H1 (cell line): ENCODE measurements around the gene RELA. TPM values are rescaled to one million over a fixed set of nuclear protein-coding genes. Genes with fewer than 3 reads are reported as not detected.

Experiments
- CTCF ChIA-PET: fragments of 300-600 bp; sonication (Branson Sonifier 250); formaldehyde crosslinking; loops from one replicate; lab custom pipeline; 2021; ENCODE audit not compliant: partially characterized antibody; lab: Charles Lee
- POLR2A ChIA-PET: fragments of 300-600 bp; sonication (Branson Sonifier 250); formaldehyde crosslinking; loops from one replicate; lab custom pipeline; 2021; ENCODE audit warnings: inconsistent platforms; ENCODE audit not compliant: partially characterized antibody; lab: Charles Lee
- DNase-seq, 2 experiments: peaks; one replicate each; pipeline versions ENCODE4 v3.0.0 to v3.0.0-alpha.2; 2010 to 2022; ENCODE audit warnings: low spot score in 2 of 2, low read depth in 1 of 2, mixed read lengths in 1 of 2
- FAIRE-seq: peaks from 2 replicates; lab custom pipeline; 2011; peaks lifted over from hg19 to GRCh38; lab: Jason Lieb, UNC
- H2AFZ ChIP-seq: 2 replicates; pipeline ENCODE4 v1.8.1; 2012; ENCODE audit warnings: low read length, inconsistent platforms
- H2AK5ac ChIP-seq: 2 replicates; pipeline ENCODE4 v1.6.1; 2013; ENCODE audit warnings: low read depth, low read length
- H2BK120ac ChIP-seq: replicated peaks from 2 replicates; pipeline ENCODE3; 2013; ENCODE audit warnings: low read depth, low read length, inconsistent platforms
- H2BK12ac ChIP-seq: 2 replicates; pipeline ENCODE4 v1.6.1; 2013; ENCODE audit warnings: low read depth, low read length
- H2BK15ac ChIP-seq: 2 replicates; pipeline ENCODE4 v1.6.1; 2013; ENCODE audit warnings: low read length
- H2BK20ac ChIP-seq: 2 replicates; pipeline ENCODE4 v1.6.1; 2013; ENCODE audit warnings: low read length
- H2BK5ac ChIP-seq: 2 replicates; pipeline ENCODE4 v1.6.1; 2013; ENCODE audit warnings: low read depth, low read length
- H3K14ac ChIP-seq: 2 replicates; pipeline ENCODE4 v1.6.1; 2013; ENCODE audit warnings: inconsistent platforms; ENCODE audit not compliant: insufficient read length
- H3K18ac ChIP-seq: 2 replicates; pipeline ENCODE4 v1.6.1; 2013; ENCODE audit warnings: low read length; ENCODE audit errors: extremely low read depth
- H3K23ac ChIP-seq: 2 replicates; pipeline ENCODE4 v1.6.1; 2013; ENCODE audit warnings: inconsistent platforms; ENCODE audit not compliant: insufficient read length
- H3K23me2 ChIP-seq: 2 replicates; pipeline ENCODE4 v1.6.1; 2013; ENCODE audit warnings: low read depth, low read length
- H3K27ac ChIP-seq: 2 replicates; pipeline ENCODE4 v1.6.1; 2011; ENCODE audit warnings: low read depth, low read length, inconsistent platforms
- H3K27me3 ChIP-seq, 4 experiments: replicated peaks in 1 of 4; 1 replicate in 1 of 4; 2 replicates in 3 of 4; pipeline versions ENCODE4 v1.6.1 to v1.8.1; 2011 to 2013; ENCODE audit warnings: low read length in 3 of 4, mild to moderate bottlenecking in 3 of 4, inconsistent platforms in 2 of 4, mixed read lengths in 2 of 4, moderate library complexity in 1 of 4; ENCODE audit not compliant: control insufficient read depth in 3 of 4, insufficient read depth in 3 of 4; ENCODE audit errors: extremely low read depth in 1 of 4
- H3K36me3 ChIP-seq, 4 experiments: 2 replicates each; pipeline versions ENCODE4 v1.6.1 to v1.8.1; 2011 to 2013; ENCODE audit warnings: mild to moderate bottlenecking in 4 of 4, low read length in 3 of 4, moderate library complexity in 2 of 4, control low read depth in 1 of 4, inconsistent platforms in 1 of 4; ENCODE audit not compliant: insufficient read depth in 4 of 4, control insufficient read depth in 2 of 4
- H3K4ac ChIP-seq: replicated peaks from 2 replicates; pipeline ENCODE3; 2013; ENCODE audit warnings: low read length, low read depth, mixed read lengths, inconsistent platforms; ENCODE audit not compliant: insufficient read length
- H3K4me1 ChIP-seq, 4 experiments: replicated peaks in 1 of 4; 1 replicate in 1 of 4; 2 replicates in 3 of 4; pipeline versions ENCODE4 v1.6.1 to v1.8.1; 2011 to 2013; ENCODE audit warnings: low read length in 3 of 4, inconsistent platforms in 2 of 4, mixed read lengths in 1 of 4; ENCODE audit not compliant: insufficient read depth in 4 of 4, control insufficient read depth in 3 of 4
- H3K4me2 ChIP-seq, 2 experiments: 2 replicates each; pipeline versions ENCODE4 v1.6.1 to v1.8.1; 2011 to 2013; ENCODE audit warnings: low read depth in 2 of 2, low read length in 2 of 2, control low read depth in 1 of 2, inconsistent platforms in 1 of 2, mild to moderate bottlenecking in 1 of 2; ENCODE audit not compliant: insufficient read depth in 1 of 2
- H3K4me3 ChIP-seq, 4 experiments: fragments of 200-600, 300-600 bp in 1 of 4; sonication (generic), shearing (Covaris generic), sonication (Bioruptor Twin) in 1 of 4; 2 replicates each; pipeline versions ENCODE4 v1.5.1 to v1.8.1; 2011 to 2016; ENCODE audit warnings: low read length in 4 of 4, low read depth in 3 of 4, control low read depth in 2 of 4, inconsistent platforms in 2 of 4, mild to moderate bottlenecking in 2 of 4, mixed read lengths in 1 of 4, moderate library complexity in 1 of 4; ENCODE audit not compliant: insufficient read depth in 2 of 4; ENCODE audit errors: extremely low read depth in 1 of 4
- H3K56ac ChIP-seq: replicated peaks from 2 replicates; pipeline ENCODE3; 2013; ENCODE audit warnings: low read depth, mild to moderate bottlenecking, mixed read lengths, low read length, inconsistent platforms; ENCODE audit not compliant: insufficient read length
- H3K79me1 ChIP-seq: 2 replicates; pipeline ENCODE4 v1.6.1; 2013; ENCODE audit warnings: low read depth, low read length, control low read depth
- H3K79me2 ChIP-seq, 2 experiments: 2 replicates each; pipeline versions ENCODE4 v1.6.1 to v1.8.1; 2012 to 2013; ENCODE audit warnings: low read length in 2 of 2, mild to moderate bottlenecking in 2 of 2, inconsistent platforms in 1 of 2; ENCODE audit not compliant: insufficient read depth in 2 of 2, control insufficient read depth in 1 of 2
- H3K9ac ChIP-seq, 4 experiments: replicated peaks in 1 of 4; 1 replicate in 1 of 4; 2 replicates in 3 of 4; pipeline versions ENCODE4 v1.6.1 to v1.8.1; 2011 to 2013; ENCODE audit warnings: low read depth in 3 of 4, low read length in 3 of 4, control low read depth in 2 of 4, mild to moderate bottlenecking in 2 of 4, moderate library complexity in 2 of 4, inconsistent platforms in 1 of 4; ENCODE audit errors: extremely low read depth in 1 of 4
- H3K9me3 ChIP-seq, 2 experiments: 2 replicates each; pipeline versions ENCODE4 v1.6.1 to v1.8.1; 2012 to 2013; ENCODE audit warnings: mild to moderate bottlenecking in 2 of 2, moderate library complexity in 2 of 2, control low read depth in 1 of 2, inconsistent platforms in 1 of 2, low read depth in 1 of 2, low read length in 1 of 2, mixed read lengths in 1 of 2; ENCODE audit not compliant: insufficient read depth in 2 of 2
- H4K20me1 ChIP-seq, 2 experiments: replicated peaks in 1 of 2; 2 replicates each; pipeline versions ENCODE3 to v1.8.1; 2011 to 2013; ENCODE audit warnings: inconsistent platforms in 2 of 2, low read length in 2 of 2, mild to moderate bottlenecking in 1 of 2; ENCODE audit not compliant: insufficient read depth in 2 of 2, control insufficient read depth in 1 of 2
- H4K5ac ChIP-seq: 2 replicates; pipeline ENCODE4 v1.6.1; 2013; ENCODE audit warnings: low read length, low read depth, mixed read lengths, inconsistent platforms; ENCODE audit not compliant: insufficient read length
- H4K8ac ChIP-seq: 2 replicates; pipeline ENCODE4 v1.8.0; 2013; ENCODE audit warnings: mild to moderate bottlenecking, moderate library complexity, low read length, inconsistent platforms; ENCODE audit not compliant: insufficient read depth; ENCODE audit errors: extremely low read depth
- H4K91ac ChIP-seq: replicated peaks from 2 replicates; pipeline ENCODE3; 2013; ENCODE audit warnings: low read length, mixed read lengths, inconsistent platforms; ENCODE audit not compliant: insufficient read length
- EGR1 ChIP-seq: IDR thresholded peaks from 2 replicates; pipeline ENCODE4 v1.6.1; 2011; ENCODE audit warnings: low read depth, low read length, borderline replicate concordance
- EZH2 ChIP-seq: fragments of 200-600 bp; sonication (generic); IDR thresholded peaks from 2 replicates; pipeline ENCODE4 v1.7.1; 2012; ENCODE audit warnings: low read depth, mild to moderate bottlenecking, moderate library complexity, low read length, inconsistent platforms; ENCODE audit not compliant: severe bottlenecking
- JUND ChIP-seq: IDR thresholded peaks from 2 replicates; pipeline ENCODE4 v1.6.1; 2011; ENCODE audit warnings: mild to moderate bottlenecking, improper control_type of control experiment, low read length
- MAFK ChIP-seq: IDR thresholded peaks from 2 replicates; pipeline ENCODE4 v1.6.1; 2012; ENCODE audit warnings: low read depth, mild to moderate bottlenecking, improper control_type of control experiment, low read length
- NANOG ChIP-seq: IDR thresholded peaks from 2 replicates; pipeline ENCODE4 v1.6.1; 2011; ENCODE audit warnings: low read length, low read depth, mild to moderate bottlenecking, inconsistent platforms; ENCODE audit not compliant: insufficient read depth, poor library complexity, severe bottlenecking
- PHF8 ChIP-seq: fragments of 200-600 bp; sonication (generic); conservative IDR thresholded peaks from 2 replicates; pipeline ENCODE4 v1.7.1; 2012; ENCODE audit warnings: low read depth, mild to moderate bottlenecking, inconsistent platforms, low read length, moderate library complexity
- SP4 ChIP-seq: IDR thresholded peaks from 2 replicates; pipeline ENCODE4 v1.6.1; 2012; ENCODE audit warnings: low read length, inconsistent platforms
- YY1 ChIP-seq: IDR thresholded peaks from 2 replicates; pipeline ENCODE4 v1.6.1; 2011; ENCODE audit warnings: low read depth, mild to moderate bottlenecking, low read length
- WGBS, 2 experiments: shearing (Covaris generic) in 1 of 2; methylation state at CpG; one replicate each; pipeline versions ENCODE4 v1.1.6 to v1.1.7; 2013 to 2015; ENCODE audit warnings: low lambda C conversion rate in 2 of 2, mixed read lengths in 2 of 2, inconsistent platforms in 1 of 2, low coverage in 1 of 2, missing lambda C conversion rate in 1 of 2; ENCODE audit not compliant: insufficient replicate concordance in 2 of 2, insufficient coverage in 1 of 2, insufficient read length in 1 of 2; ENCODE audit errors: extremely low coverage in 1 of 2, missing lambda C conversion rate in 1 of 2; 5-methylcytosine and 5-hydroxymethylcytosine counted together
- polyA plus RNA-seq, 7 experiments: library from polyadenylated mRNA; depleted of rRNA in 3 of 7; stranded (reverse) in 5 of 7; unstranded in 2 of 7; fragments of >200 nt in 5 of 7; fragments of 200-250 nt in 2 of 7; gene quantifications; 1 replicate in 5 of 7; 2 replicates in 1 of 7; 4 replicates in 1 of 7; pipeline versions ENCODE4 v1.2.1 to v1.2.3, GENCODE V29; 2011 to 2013; ENCODE audit warnings: missing spikeins in 2 of 7, mixed read lengths in 2 of 7
- total RNA-seq: library from RNA; stranded (reverse); fragmentation: NEBNext Ultra II Directional; extraction: Animal tissue kit (Norgen Biotek cat#: 25700); gene quantifications from 2 replicates; pipeline ENCODE4 v1.2.1, GENCODE V29; 2021
- TF ChIP-seq, protein P1 (sequence below): IDR thresholded peaks from 2 replicates; pipeline ENCODE4 v1.6.1; 2012; ENCODE audit warnings: inconsistent platforms
- TF ChIP-seq, protein P2 (sequence below): IDR thresholded peaks from 2 replicates; pipeline ENCODE4 v1.6.1; 2011; ENCODE audit warnings: low read length, improper control_type of control experiment

Gene RELA
- total and polyA plus RNA-seq, 2 of the 8 experiments (the other 6 are each of a cell fraction or from before 2014, with no cell fraction given): 21.9 to 27.5 TPM

DNA sequence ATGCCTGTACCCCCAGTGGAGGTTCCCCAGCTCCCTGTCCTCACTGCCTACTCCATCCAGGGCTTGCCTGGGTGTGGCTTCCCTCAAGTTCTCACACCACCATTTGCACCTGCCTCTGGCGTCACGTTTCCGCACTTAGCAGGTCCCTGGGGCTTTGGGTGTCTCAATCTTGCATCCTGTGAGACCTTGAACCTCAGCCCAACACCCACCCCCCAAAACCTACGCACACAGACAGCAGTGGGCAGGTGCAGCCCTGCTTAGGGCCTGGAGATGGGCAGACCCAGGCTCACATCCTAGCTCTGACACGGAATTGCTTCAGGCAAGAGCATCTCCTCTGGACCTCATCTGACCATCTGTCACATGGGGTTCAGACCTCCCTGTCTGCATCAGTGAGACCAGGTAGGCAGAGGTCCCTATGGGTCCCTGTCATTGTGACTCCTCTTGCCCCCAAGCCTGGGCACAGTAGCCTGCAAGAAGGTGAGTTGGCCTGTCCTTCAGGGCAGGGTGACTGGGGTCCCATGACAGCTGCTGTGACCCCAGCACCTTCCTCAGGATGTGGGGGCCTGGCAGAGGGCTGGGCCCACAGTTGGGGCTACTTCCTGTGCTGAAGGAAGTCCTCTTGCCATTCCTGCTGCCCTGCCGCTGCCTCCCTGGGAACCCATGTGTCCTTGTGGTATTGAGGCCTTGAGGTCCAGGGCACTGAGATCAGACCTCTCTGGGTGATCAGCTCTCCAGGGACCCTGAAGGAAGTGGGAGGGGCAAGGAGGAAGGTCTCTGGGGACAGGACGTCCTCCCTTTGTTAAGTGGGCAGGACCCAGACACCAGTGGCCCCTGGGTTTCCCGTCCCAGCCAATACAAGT, 22.9 kb downstream of the RELA start:
- DNase-seq (no peak), FAIRE-seq (no peak)
- Histone ChIP-seq H3K36me3 (peaks cover 2 to 21% (median 13%) of the 10 kb centered on the region in 4 experiments; a peak in 6 of 8 replicates), H3K4me3 (no peak overlapping the region), H2BK12ac (0 out of 2 replicates have a peak overlapping the region, but pooled peaks have one; percentile 60), H3K4me1 (peaks cover 3 to 37% (median 22%) of the 10 kb centered on the region in 4 experiments), H4K8ac (peak overlapping the region; percentile 48), H2AK5ac (no peak overlapping the region), H4K5ac (no peak overlapping the region), H3K18ac (no peak overlapping the region), H3K27me3 (peaks cover 0 to 4% (median 2%) of the 10 kb centered on the region in 4 experiments; a peak in 2 of 7 replicates), H4K91ac (no peak overlapping the region), H3K79me2 (no peaks in the 10 kb centered on the region), H3K79me1 (peaks cover 3% of the 10 kb centered on the region; the same call in 1 of the 2 replicates), H3K9me3 (no peaks in the 10 kb centered on the region), H3K9ac (no peak overlapping the region), H3K4me2 (no peak overlapping the region; a peak in 1 of 4 replicates), H3K23ac (no peak overlapping the region), H3K14ac (no peak overlapping the region), H3K27ac (no peak overlapping the region), H2BK15ac (no peak overlapping the region), H3K4ac (no peak overlapping the region), H2BK20ac (no peak overlapping the region), H2AFZ (no peak overlapping the region), H3K56ac (no peak overlapping the region), H2BK5ac (no peak overlapping the region), H2BK120ac (no peak overlapping the region), H4K20me1 (peaks cover 0 to 7% of the 10 kb centered on the region in 2 experiments), H3K23me2 (peaks cover 8% of the 10 kb centered on the region; the same call in 1 of the 2 replicates)
- CTCF ChIA-PET: interaction anchor here (1.0 to 2.5 kb wide), 8 partner anchors 11 to 141 kb away, joined by 3 to 16 read pairs (median 4); partner anchors contain the start of gene AP5B1
- POLR2A ChIA-PET: interaction anchor here (1.4 to 6.9 kb wide), 8 partner anchors 7 to 23 kb away, joined by 3 to 56 read pairs (median 14); partner anchors contain the start of gene RELA
- WGBS, 2 experiments: 82% methylated on average over 8 of the region's 8 CpGs; no CpG with 5 or more reads in 1 of the 2 experiments
- TF ChIP-seq, protein P1, sequence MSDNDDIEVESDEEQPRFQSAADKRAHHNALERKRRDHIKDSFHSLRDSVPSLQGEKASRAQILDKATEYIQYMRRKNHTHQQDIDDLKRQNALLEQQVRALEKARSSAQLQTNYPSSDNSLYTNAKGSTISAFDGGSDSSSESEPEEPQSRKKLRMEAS: no peak
- TF ChIP-seq SP4: no peak
- no peak for TF ChIP-seq EGR1
- TF ChIP-seq, protein P2, sequence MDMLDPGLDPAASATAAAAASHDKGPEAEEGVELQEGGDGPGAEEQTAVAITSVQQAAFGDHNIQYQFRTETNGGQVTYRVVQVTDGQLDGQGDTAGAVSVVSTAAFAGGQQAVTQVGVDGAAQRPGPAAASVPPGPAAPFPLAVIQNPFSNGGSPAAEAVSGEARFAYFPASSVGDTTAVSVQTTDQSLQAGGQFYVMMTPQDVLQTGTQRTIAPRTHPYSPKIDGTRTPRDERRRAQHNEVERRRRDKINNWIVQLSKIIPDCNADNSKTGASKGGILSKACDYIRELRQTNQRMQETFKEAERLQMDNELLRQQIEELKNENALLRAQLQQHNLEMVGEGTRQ: no peak
- TF ChIP-seq MAFK: no peak
- no peak for TF ChIP-seq JUND
- TF ChIP-seq PHF8: no peak
- no peak for TF ChIP-seq NANOG
- no peak for TF ChIP-seq YY1
- TF ChIP-seq EZH2: no peak
